SK-MEL-5 (cell line): Measurements from ENCODE around the gene MIER2. TPM values are rescaled to one million over a fixed set of nuclear protein-coding genes. Genes with fewer than 3 reads are reported as not detected.
"Not testable (repeated sequence)": the region's sequence is repeated elsewhere in the genome, so short reads cannot be mapped to it uniquely, and the experiment has no call there.

Experiments
- DNase-seq: peaks from one replicate; pipeline ENCODE4 v3.0.0-alpha.2; 2016; ENCODE audit warnings: low read depth, low spot score
- in situ Hi-C: cut with HindIII; loops from 2 replicates; pipeline ENCODE4 v1.10.0; 2016; ENCODE audit warnings: low sequenced_read_pairs, high pct_unique_total_duplicates, low pct_unique_long_range_greater_than_20kb
- total RNA-seq: library from RNA; depleted of rRNA; stranded (reverse); fragments of >200 nt; shearing (Covaris generic); gene quantifications from 2 replicates; pipeline ENCODE4 v1.2.3, GENCODE V29; 2014

Gene MIER2
- total RNA-seq, 1 experiment from 2014 or later = 8.2 TPM

GRCh38 chr19:381901-382300, 37.3 kb upstream of the MIER2 start:
- DNase-seq, in situ Hi-C loops: not testable (repeated sequence)

GRCh38 chr19:380618-381219, 36.1 kb upstream of the MIER2 start:
- DNase-seq, in situ Hi-C loops: not testable (repeated sequence)

GRCh38 chr19:379796-380195, 35.2 kb upstream of the MIER2 start:
- DNase-seq = no peak
- in situ Hi-C loops = no loop called here

- no peak for DNase-seq
Measured at GRCh38 chr19:378706-379105, 34.1 kb upstream of the MIER2 start.

GRCh38 chr19:377801-378581, 33.4 kb upstream of the MIER2 start:
- in situ Hi-C loops = no loop called here
- no peak for DNase-seq

More at GRCh38 chr19:378706-379105, 34.1 kb upstream of the MIER2 start:
- in situ Hi-C loops = no loop called here

- no peak for DNase-seq
- in situ Hi-C loops = no loop called here
Measured at GRCh38 chr19:376111-376470, 31.5 kb upstream of the MIER2 start.

GRCh38 chr19:375395-376110, 31.0 kb upstream of the MIER2 start:
- DNase-seq = no peak
- in situ Hi-C loops = no loop called here

- no peak for DNase-seq
- in situ Hi-C loops = no loop called here
Measured at GRCh38 chr19:374886-375235, 30.3 kb upstream of the MIER2 start.

GRCh38 chr19:374183-374885, 29.7 kb upstream of the MIER2 start:
- no peak for DNase-seq

GRCh38 chr19:373391-374182, 29.0 kb upstream of the MIER2 start:
- no peak for DNase-seq
- in situ Hi-C loops = no loop called here

More at GRCh38 chr19:374183-374885, 29.7 kb upstream of the MIER2 start:
- in situ Hi-C loops = no loop called here

GRCh38 chr19:372306-372890, 27.8 kb upstream of the MIER2 start:
- DNase-seq = no peak
- in situ Hi-C loops = no loop called here

- no peak for DNase-seq
- in situ Hi-C loops = no loop called here
Measured at GRCh38 chr19:371501-372168, 27.0 kb upstream of the MIER2 start.

- DNase-seq = no peak
- in situ Hi-C loops = no loop called here
Measured at GRCh38 chr19:370641-371330, 26.2 kb upstream of the MIER2 start.

- no peak for DNase-seq
- in situ Hi-C loops = no loop called here
Measured at GRCh38 chr19:369876-370275, 25.3 kb upstream of the MIER2 start.

GRCh38 chr19:369256-369655, 24.7 kb upstream of the MIER2 start:
- in situ Hi-C loops = no loop called here
- DNase-seq = no peak

- no peak for DNase-seq
- in situ Hi-C loops = no loop called here
Measured at GRCh38 chr19:368630-369024, 24.0 kb upstream of the MIER2 start.
